ENCODE results near the gene FARS2. TPM values are rescaled to one million over a fixed set of nuclear protein-coding genes. Genes with fewer than 3 reads are reported as not detected.

FARS2 gene
- total and polyA plus RNA-seq, 7 donors: 10.6 to 17.5 (median 14.4) TPM

- Histone ChIP-seq H3K9me3 (no peaks in the 10 kb centered on the region), H3K4me1 (peaks cover 22% of the 10 kb centered on the region), H3K27ac (peak overlapping the region; percentile 88), H3K27me3 (ENCODE audit: insufficient read depth in 3 of 3, low read length in 2 of 3) (no peaks in the 10 kb centered on the region), H3K36me3 (ENCODE audit: insufficient read depth in 1 of 2, low read depth in 1 of 2) (no peaks in the 10 kb centered on the region), H3K4me3 (peak overlapping the region; percentile 51)
- intact Hi-C loops (cut with DNase I): loop anchor here in 1 of 2 donors (5.0 kb wide), 1 partner anchor 175 kb away; no protein-coding TSS in a partner anchor
- no peak for TF ChIP-seq CTCF (IDR thresholded peaks at IDR 0.05)
- ATAC-seq: peak; percentile 88 to 97 (median 94)
- DNase-seq: peak; percentile 57 to 89
- 36 to 52% (median 44%) methylated on average over 9 of the region's 9 CpGs for WGBS, 3 donors
Observed at GRCh38 chr6:5457041-5457440, 195.7 kb downstream of the FARS2 start.

GRCh38 chr6:5457983-5458683, 196.8 kb downstream of the FARS2 start:
- no peak for TF ChIP-seq CTCF (IDR thresholded peaks at IDR 0.05)
- intact Hi-C loops (cut with DNase I): loop anchor here in 1 of 2 donors (5.0 kb wide), 1 partner anchor 174 kb away; no protein-coding TSS in a partner anchor
- no peaks in the 10 kb centered on the region for H3K27me3 ChIP-seq (ENCODE audit: insufficient read depth in 3 of 3, low read length in 2 of 3)
- H3K4me1 ChIP-seq: peaks cover 22% of the 10 kb centered on the region
- H3K27ac ChIP-seq: peak overlapping the region; percentile 88
- H3K4me3 ChIP-seq: peak overlapping the region; percentile 51
- H3K36me3 ChIP-seq (ENCODE audit: insufficient read depth in 1 of 2, low read depth in 1 of 2): no peaks in the 10 kb centered on the region
- peak; percentile 42 to 85 for DNase-seq
- ATAC-seq: peak; percentile 77 to 87 (median 85)
- 29 to 42% (median 34%) methylated on average over 9 of the region's 9 CpGs for WGBS, 3 donors
- H3K9me3 ChIP-seq: no peaks in the 10 kb centered on the region

GRCh38 chr6:5459346-5459745, 198.0 kb downstream of the FARS2 start:
- TF ChIP-seq CTCF (IDR thresholded peaks at IDR 0.05): no peak
- intact Hi-C loops (cut with DNase I): loop anchor here in 1 of 2 donors (5.0 kb wide), 1 partner anchor 173 kb away; no protein-coding TSS in a partner anchor
- Histone ChIP-seq H3K4me3 (no peak overlapping the region), H3K36me3 (ENCODE audit: insufficient read depth in 1 of 2, low read depth in 1 of 2) (no peaks in the 10 kb centered on the region), H3K27ac (no peak overlapping the region), H3K9me3 (no peaks in the 10 kb centered on the region), H3K4me1 (peaks cover 22% of the 10 kb centered on the region), H3K27me3 (ENCODE audit: insufficient read depth in 3 of 3, low read length in 2 of 3) (no peaks in the 10 kb centered on the region)
- no peak for DNase-seq
- 66 to 72% (median 70%) methylated on average over 5 of the region's 5 CpGs for WGBS, 3 donors
- ATAC-seq: no peak

- H3K4me3 ChIP-seq: no peak overlapping the region
- DNase-seq (no peak), ATAC-seq (no peak)
- H3K27me3 ChIP-seq (ENCODE audit: insufficient read depth in 3 of 3, low read length in 2 of 3): no peaks in the 10 kb centered on the region
- no peaks in the 10 kb centered on the region for H3K36me3 ChIP-seq (ENCODE audit: insufficient read depth in 1 of 2, low read depth in 1 of 2)
- intact Hi-C loops (cut with DNase I): loop anchor here in 1 of 2 donors (10.0 kb wide), 1 partner anchor 293 kb away; no protein-coding TSS in a partner anchor
- WGBS, 3 donors: 80 to 98% (median 97%) methylated on average over 2 of the region's 2 CpGs
- H3K4me1 ChIP-seq: peaks cover 19% of the 10 kb centered on the region
- no peaks in the 10 kb centered on the region for H3K9me3 ChIP-seq
- TF ChIP-seq CTCF (IDR thresholded peaks at IDR 0.05): no peak
- H3K27ac ChIP-seq: no peak overlapping the region
Observed at GRCh38 chr6:5461365-5461764, 200.1 kb downstream of the FARS2 start.
